A673 (cell line): ENCODE results near the gene BUB3. TPM values are rescaled to one million over a fixed set of nuclear protein-coding genes. Genes with fewer than 3 reads are reported as not detected.
A peak's percentile ranks its signal among the peaks of the same experiment; 100 is the strongest.

Experiments
- BruUV-seq: library from RNA; stranded (reverse); fragments of 400-500 nt; replicated peaks from 2 replicates; lab custom pipeline; 2021; lab: Mats Ljungman, UMichigan
- CTCF ChIA-PET: fragments of 300-600 bp; sonication (Branson Sonifier 250); formaldehyde crosslinking; loops from one replicate; lab custom pipeline; 2022; ENCODE audit warnings: antibody characterized with exemption; lab: Charles Lee
- POLR2A ChIA-PET: fragments of 300-600 bp; sonication (Branson Sonifier 250); formaldehyde crosslinking; loops from one replicate; lab custom pipeline; 2022; ENCODE audit warnings: antibody characterized with exemption; ENCODE audit not compliant: low non-redundant PET; lab: Charles Lee
- DNase-seq: peaks from one replicate; pipeline ENCODE4 v3.0.0-alpha.2; 2015; ENCODE audit warnings: low spot score
- H3K27ac ChIP-seq: fragments of 200-600 bp; sonication (generic); 2 replicates; pipeline ENCODE4 v1.5.1; 2016; ENCODE audit warnings: mixed run types, low read depth, mild to moderate bottlenecking, mixed read lengths, antibody characterized with exemption, low read length; ENCODE audit not compliant: poor library complexity, severe bottlenecking
- H3K27me3 ChIP-seq: fragments of 200-600 bp; sonication (generic); replicated peaks from 2 replicates; pipeline ENCODE4 v1.6.1; 2017; ENCODE audit warnings: mixed run types, low read depth, mild to moderate bottlenecking, mixed read lengths, antibody characterized with exemption, low read length; ENCODE audit not compliant: insufficient read depth, poor library complexity
- H3K36me3 ChIP-seq: fragments of 200-600 bp; sonication (generic); 2 replicates; pipeline ENCODE4 v1.6.1; 2016; ENCODE audit warnings: mixed run types, mild to moderate bottlenecking, mixed read lengths, antibody characterized with exemption, low read length; ENCODE audit not compliant: insufficient read depth, poor library complexity, severe bottlenecking
- H3K4me1 ChIP-seq: fragments of 200-600 bp; sonication (generic); 2 replicates; pipeline ENCODE4 v1.6.1; 2017; ENCODE audit warnings: mixed run types, mild to moderate bottlenecking, mixed read lengths, antibody characterized with exemption, low read length; ENCODE audit not compliant: insufficient read depth, poor library complexity, severe bottlenecking
- H3K4me3 ChIP-seq: fragments of 200-600 bp; sonication (generic); 2 replicates; pipeline ENCODE4 v1.5.1; 2016; ENCODE audit warnings: low read depth, mixed run types, mild to moderate bottlenecking, mixed read lengths, low read length; ENCODE audit not compliant: poor library complexity, severe bottlenecking
- H3K9me3 ChIP-seq: fragments of 200-600 bp; sonication (generic); 2 replicates; pipeline ENCODE4 v1.6.1; 2016; ENCODE audit warnings: mixed run types, low read depth, mild to moderate bottlenecking, mixed read lengths, antibody characterized with exemption, low read length; ENCODE audit not compliant: poor library complexity, severe bottlenecking
- EZH2 ChIP-seq: fragments of 200-600 bp; sonication (generic); IDR thresholded peaks from 2 replicates; pipeline ENCODE4 v1.6.1; 2017; ENCODE audit warnings: borderline replicate concordance, low read depth, mild to moderate bottlenecking, mixed read lengths, antibody characterized with exemption, low read length; ENCODE audit not compliant: poor library complexity, severe bottlenecking
- intact Hi-C: fragments of 100-400 bp; cut with micrococcal nuclease; formaldehyde crosslinking; loops from one replicate; pipeline ENCODE4 v1.10.0; 2022; ENCODE audit not compliant: unreplicated experiment
- total RNA-seq: library from RNA; stranded (reverse); gene quantifications from 2 replicates; pipeline ENCODE4 v1.2.3, GENCODE V29; 2021
- TF ChIP-seq, protein P1 (sequence below): fragments of 300-800, 200-600 bp; sonication (generic); conservative IDR thresholded peaks from 2 replicates; pipeline ENCODE4 v1.5.1; 2017; ENCODE audit warnings: low read depth, mild to moderate bottlenecking, antibody characterized with exemption, low read length, moderate library complexity, mixed read lengths

Gene BUB3
- total RNA-seq, 1 experiment from 2014 or later: 207 TPM

DNA sequence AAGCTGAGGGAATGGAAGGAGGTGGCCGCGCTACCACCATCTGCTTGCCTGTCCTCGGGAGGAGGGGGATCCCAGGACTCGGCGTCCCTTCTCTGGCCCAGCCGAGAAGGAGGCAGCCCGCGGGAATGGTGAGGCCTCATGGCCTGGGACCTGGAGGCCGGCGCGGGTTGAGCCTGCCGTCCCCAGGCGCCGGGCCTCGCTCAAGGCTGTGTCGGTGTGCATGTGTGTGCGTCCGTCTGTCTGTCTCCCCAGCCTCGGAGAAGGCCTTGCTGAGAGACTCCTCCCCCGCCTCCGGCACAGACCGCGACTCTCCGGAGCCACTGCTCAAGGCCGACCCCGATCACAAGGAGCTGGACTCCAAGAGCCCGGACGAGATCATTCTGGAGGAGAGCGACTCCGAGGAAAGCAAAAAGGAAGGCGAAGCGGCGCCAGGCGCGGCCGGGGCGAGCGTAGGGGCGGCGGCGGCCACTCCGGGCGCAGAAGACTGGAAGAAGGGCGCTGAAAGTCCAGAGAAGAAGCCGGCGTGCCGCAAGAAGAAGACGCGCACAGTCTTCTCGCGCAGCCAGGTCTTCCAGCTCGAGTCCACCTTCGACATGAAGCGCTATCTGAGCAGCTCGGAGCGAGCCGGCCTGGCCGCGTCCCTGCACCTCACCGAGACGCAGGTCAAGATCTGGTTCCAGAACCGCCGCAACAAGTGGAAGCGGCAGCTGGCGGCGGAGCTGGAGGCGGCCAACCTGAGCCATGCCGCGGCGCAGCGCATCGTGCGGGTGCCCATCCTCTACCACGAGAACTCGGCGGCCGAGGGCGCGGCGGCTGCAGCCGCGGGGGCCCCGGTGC, 17.2 kb upstream of the BUB3 start:
- Histone ChIP-seq H3K36me3 (no peaks in the 10 kb centered on the region), H3K27me3 (peaks cover 99% of the 10 kb centered on the region), H3K9me3 (no peaks in the 10 kb centered on the region), H3K4me1 (peaks cover 29% of the 10 kb centered on the region), H3K27ac (no peak overlapping the region), H3K4me3 (peak overlapping the region; percentile 26)
- intact Hi-C loops: no loop called here
- ChIA-PET POLR2A (no interaction called here), CTCF (no interaction called here)
- TF ChIP-seq, protein P1, sequence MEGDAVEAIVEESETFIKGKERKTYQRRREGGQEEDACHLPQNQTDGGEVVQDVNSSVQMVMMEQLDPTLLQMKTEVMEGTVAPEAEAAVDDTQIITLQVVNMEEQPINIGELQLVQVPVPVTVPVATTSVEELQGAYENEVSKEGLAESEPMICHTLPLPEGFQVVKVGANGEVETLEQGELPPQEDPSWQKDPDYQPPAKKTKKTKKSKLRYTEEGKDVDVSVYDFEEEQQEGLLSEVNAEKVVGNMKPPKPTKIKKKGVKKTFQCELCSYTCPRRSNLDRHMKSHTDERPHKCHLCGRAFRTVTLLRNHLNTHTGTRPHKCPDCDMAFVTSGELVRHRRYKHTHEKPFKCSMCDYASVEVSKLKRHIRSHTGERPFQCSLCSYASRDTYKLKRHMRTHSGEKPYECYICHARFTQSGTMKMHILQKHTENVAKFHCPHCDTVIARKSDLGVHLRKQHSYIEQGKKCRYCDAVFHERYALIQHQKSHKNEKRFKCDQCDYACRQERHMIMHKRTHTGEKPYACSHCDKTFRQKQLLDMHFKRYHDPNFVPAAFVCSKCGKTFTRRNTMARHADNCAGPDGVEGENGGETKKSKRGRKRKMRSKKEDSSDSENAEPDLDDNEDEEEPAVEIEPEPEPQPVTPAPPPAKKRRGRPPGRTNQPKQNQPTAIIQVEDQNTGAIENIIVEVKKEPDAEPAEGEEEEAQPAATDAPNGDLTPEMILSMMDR: no peak
- TF ChIP-seq EZH2: peak; percentile 87
- no peak for DNase-seq
- BruUV-seq: no TSS peak

GRCh38 chr10:123139165-123139520, 15.1 kb upstream of the BUB3 start:
- intact Hi-C loops: no loop called here
- Histone ChIP-seq H3K9me3 (no peaks in the 10 kb centered on the region), H3K27ac (no peak overlapping the region), H3K4me3 (no peak overlapping the region), H3K4me1 (peaks cover 21% of the 10 kb centered on the region), H3K36me3 (no peaks in the 10 kb centered on the region), H3K27me3 (peaks cover 100% of the 10 kb centered on the region)
- ChIA-PET CTCF (no interaction called here), POLR2A (no interaction called here)
- DNase-seq: no peak
- BruUV-seq: no TSS peak
- TF ChIP-seq, protein P1: no peak
- peak; percentile 80 for TF ChIP-seq EZH2

- Histone ChIP-seq H3K4me1 (peaks cover 19% of the 10 kb centered on the region), H3K4me3 (no peak overlapping the region), H3K27me3 (peaks cover 100% of the 10 kb centered on the region), H3K27ac (no peak overlapping the region), H3K9me3 (no peaks in the 10 kb centered on the region), H3K36me3 (no peaks in the 10 kb centered on the region)
- ChIA-PET POLR2A (no interaction called here), CTCF (no interaction called here)
- intact Hi-C loops: no loop called here
- TF ChIP-seq EZH2: peak; percentile 34
- TF ChIP-seq, protein P1: no peak
- DNase-seq: peak; percentile 54
- BruUV-seq: no TSS peak
Measured at GRCh38 chr10:123139521-123140163, 14.6 kb upstream of the BUB3 start.
